ENCODE measurements around the gene NCBP2L.
A peak's percentile ranks its signal among the peaks of the same experiment; 100 is the strongest.

NCBP2L gene

GRCh38 chrX:107752043-107752442, 25.5 kb upstream of the NCBP2L start:
- no peak for DNase-seq (ENCODE audit: low read depth, low spot score)

DNA sequence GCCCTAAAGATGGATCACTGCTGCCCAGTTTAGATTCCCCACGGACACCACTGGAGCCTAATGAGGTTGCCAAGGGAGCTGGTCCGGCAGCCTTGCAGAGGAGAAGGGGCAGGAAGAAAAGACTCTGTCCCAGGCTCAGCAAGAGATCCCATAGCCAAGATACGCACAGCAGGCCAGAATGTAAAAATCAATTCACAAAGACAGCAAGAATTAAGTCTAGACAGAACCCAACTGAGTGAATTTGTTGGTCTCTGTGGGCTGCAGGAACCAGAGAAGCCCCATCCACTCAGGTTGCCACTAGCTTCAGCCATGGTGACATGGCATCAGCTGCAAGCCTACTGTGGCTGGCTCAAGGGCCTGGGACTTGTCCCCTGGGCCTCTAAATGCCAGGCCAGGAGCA, 24.8 kb upstream of the NCBP2L start:
- DNase-seq (ENCODE audit: low read depth, low spot score), result no peak

- DNase-seq (ENCODE audit: low read depth, low spot score), result no peak
These were observed 24.3 kb upstream of the NCBP2L start for GRCh38 chrX:107753187-107753586.

- DNase-seq (ENCODE audit: low read depth, low spot score), result no peak
These were observed 21.8 kb upstream of the NCBP2L start for GRCh38 chrX:107755721-107756120.

GRCh38 chrX:107758231-107758766, 19.2 kb upstream of the NCBP2L start:
- no peak for DNase-seq (ENCODE audit: low read depth, low spot score)

- no peak for DNase-seq (ENCODE audit: low read depth, low spot score)
These were observed 17.0 kb upstream of the NCBP2L start for GRCh38 chrX:107760304-107761077.

DNA sequence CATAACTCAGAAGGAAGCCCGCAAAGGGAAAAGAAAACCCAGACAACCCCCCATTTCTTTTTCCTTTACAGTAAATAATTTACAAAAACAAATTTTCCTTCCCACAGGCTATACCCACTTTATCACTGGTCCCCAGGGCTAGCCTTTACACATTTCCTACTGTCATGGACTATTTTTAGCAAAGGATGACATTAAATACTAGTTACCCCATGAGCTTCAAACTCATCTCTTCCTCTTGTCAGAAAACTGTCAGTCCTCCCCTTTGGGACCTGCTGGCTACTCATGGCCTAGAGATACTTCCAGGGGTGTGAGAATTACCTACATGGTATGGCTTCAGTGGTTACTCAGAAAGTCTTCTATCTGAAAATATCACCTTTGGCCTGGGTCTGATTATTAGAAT, 13.9 kb upstream of the NCBP2L start:
- no peak for DNase-seq (ENCODE audit: low read depth, low spot score)

- no peak for DNase-seq (ENCODE audit: low read depth, low spot score)
These were observed 12.5 kb upstream of the NCBP2L start for GRCh38 chrX:107764845-107765608.

- peak; percentile 4 for DNase-seq (ENCODE audit: low read depth, low spot score)
These were observed 10.9 kb upstream of the NCBP2L start for GRCh38 chrX:107766470-107767150.

- no peak for DNase-seq (ENCODE audit: low read depth, low spot score)
These were observed 9.5 kb upstream of the NCBP2L start for GRCh38 chrX:107768051-107768450.

- no peak for DNase-seq (ENCODE audit: low read depth, low spot score)
These were observed 7.8 kb upstream of the NCBP2L start for GRCh38 chrX:107769581-107770317.

GRCh38 chrX:107773206-107773605, 4.3 kb upstream of the NCBP2L start:
- no peak for DNase-seq (ENCODE audit: low read depth, low spot score)

DNA sequence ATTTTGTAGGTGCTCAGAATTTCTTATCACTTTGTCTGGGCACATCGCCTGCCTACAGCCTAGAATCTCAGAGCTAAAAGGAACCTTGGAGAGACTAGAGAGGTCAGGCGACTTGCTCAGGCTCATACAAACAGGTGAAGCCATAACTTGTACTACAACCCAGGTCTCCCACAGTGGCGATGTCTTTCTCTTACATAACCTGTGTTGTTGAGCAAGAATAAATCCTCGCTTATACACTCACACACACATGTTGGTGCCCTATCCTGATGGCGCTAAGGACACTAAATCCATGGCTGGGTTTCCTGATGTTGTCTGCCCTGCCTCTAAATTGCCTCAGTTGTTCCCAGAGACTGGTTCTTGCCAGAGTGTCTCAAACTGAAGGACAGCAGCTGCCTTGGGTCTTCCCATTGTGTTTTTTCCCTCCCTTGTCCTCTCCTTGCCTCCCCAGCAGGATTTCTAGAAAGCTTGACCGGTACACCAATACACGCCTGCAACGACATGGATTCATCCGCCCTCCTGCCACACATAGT, 3.6 kb upstream of the NCBP2L start:
- no peak for DNase-seq (ENCODE audit: low read depth, low spot score)

DNA sequence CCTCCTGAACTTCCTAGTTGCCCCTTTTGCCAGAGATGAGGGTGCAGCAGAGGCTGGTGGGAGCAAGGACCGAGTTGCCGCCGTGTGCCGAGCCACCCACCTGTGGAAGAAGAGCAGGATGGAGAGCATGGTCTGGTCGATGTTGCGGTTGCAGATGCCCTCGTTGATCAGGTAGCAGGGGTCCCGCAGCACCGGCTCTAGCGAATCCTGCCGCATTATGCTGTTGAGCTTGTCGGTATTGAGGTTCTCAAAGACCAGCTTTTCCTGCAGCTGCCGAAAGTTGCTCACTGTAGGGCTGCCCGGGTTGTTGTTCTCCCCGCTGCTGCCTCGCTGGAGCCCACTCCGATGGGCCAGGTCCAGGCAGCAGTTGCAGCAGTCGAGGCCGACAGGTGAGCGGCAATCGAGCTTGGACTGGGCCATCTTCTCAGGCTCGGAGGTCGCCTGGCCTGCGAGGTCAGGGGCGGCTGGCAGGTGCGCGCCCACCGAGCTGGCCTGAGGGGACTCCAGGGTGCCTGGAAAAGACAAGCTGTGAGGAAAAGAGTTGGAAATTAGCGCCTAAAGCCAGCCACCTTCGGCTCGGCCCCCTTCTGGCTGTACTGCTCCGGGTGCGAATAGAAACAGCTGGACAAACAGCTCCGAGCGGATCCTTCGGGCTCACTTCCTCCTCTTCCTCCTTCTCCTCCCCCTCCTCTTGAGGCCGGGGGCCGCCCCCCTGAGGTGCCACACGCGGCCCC, 2.4 kb upstream of the NCBP2L start:
- DNase-seq (ENCODE audit: low read depth, low spot score), result no peak

- no peak for DNase-seq (ENCODE audit: low read depth, low spot score)
These were observed 1.6 kb upstream of the NCBP2L start, which contains the start of gene TSC22D3 for GRCh38 chrX:107775734-107776511. Gene TSC22D3, minus strand, starts transcription at chrX:107775787. Its CDS starts 368 bp downstream, at chrX:107775419.

GRCh38 chrX:107776649-107777535, 641 bp upstream of the NCBP2L start:
- DNase-seq (ENCODE audit: low read depth, low spot score), result peak; percentile 77

- no peak for DNase-seq (ENCODE audit: low read depth, low spot score)
These were observed 3.0 kb downstream of the NCBP2L start for GRCh38 chrX:107780525-107780924.

DNA sequence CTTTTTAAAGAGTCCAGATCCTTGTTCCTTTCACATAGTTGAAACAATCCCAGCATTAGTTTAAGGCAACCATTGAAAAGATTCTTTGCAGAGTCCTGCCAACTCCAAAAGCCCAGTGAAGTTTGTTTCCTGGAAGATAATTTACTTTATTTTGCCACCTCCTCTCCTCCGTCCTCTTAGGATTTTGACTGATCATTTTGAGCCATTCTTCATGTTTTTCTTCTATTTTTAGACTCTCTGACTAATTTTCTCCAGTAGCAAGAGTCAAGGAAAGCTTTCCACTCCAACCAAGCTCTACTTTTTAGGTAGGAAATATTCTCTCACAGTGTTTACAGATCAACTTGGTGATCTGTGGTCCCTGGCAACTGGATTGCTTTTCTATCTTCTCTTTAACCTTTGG, 10.3 kb downstream of the NCBP2L start:
- DNase-seq (ENCODE audit: low read depth, low spot score), result no peak

DNA sequence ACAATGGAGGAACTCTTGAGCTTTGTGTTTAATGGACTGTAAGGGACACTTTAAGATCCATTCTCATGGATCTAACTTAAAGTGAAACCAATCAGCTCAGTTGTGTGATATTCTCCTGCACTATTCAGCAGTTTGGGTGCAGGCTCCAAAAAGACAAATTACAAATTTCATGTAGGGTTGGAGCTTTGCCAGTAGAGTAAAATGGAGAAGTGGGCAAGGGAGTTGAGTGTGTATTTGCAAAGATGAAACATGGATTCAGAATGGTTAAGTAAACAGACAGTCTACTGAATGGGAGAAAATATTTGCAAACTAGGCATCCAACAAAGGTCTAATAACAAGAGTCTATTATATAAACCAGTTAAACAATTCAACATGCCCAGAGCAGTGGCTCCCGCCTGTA, 26.9 kb downstream of the NCBP2L start:
- no peak for DNase-seq (ENCODE audit: low read depth, low spot score)
